Kidney capillary endothelial cell (primary cell): ENCODE results near the gene MTG2.

ENCODE experiments used
- DNase-seq: peaks from one replicate; pipeline ENCODE4 v3.0.0-alpha.2; 2018; ENCODE audit warnings: low spot score

The MTG2 gene, protein sequence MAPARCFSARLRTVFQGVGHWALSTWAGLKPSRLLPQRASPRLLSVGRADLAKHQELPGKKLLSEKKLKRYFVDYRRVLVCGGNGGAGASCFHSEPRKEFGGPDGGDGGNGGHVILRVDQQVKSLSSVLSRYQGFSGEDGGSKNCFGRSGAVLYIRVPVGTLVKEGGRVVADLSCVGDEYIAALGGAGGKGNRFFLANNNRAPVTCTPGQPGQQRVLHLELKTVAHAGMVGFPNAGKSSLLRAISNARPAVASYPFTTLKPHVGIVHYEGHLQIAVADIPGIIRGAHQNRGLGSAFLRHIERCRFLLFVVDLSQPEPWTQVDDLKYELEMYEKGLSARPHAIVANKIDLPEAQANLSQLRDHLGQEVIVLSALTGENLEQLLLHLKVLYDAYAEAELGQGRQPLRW

DNA sequence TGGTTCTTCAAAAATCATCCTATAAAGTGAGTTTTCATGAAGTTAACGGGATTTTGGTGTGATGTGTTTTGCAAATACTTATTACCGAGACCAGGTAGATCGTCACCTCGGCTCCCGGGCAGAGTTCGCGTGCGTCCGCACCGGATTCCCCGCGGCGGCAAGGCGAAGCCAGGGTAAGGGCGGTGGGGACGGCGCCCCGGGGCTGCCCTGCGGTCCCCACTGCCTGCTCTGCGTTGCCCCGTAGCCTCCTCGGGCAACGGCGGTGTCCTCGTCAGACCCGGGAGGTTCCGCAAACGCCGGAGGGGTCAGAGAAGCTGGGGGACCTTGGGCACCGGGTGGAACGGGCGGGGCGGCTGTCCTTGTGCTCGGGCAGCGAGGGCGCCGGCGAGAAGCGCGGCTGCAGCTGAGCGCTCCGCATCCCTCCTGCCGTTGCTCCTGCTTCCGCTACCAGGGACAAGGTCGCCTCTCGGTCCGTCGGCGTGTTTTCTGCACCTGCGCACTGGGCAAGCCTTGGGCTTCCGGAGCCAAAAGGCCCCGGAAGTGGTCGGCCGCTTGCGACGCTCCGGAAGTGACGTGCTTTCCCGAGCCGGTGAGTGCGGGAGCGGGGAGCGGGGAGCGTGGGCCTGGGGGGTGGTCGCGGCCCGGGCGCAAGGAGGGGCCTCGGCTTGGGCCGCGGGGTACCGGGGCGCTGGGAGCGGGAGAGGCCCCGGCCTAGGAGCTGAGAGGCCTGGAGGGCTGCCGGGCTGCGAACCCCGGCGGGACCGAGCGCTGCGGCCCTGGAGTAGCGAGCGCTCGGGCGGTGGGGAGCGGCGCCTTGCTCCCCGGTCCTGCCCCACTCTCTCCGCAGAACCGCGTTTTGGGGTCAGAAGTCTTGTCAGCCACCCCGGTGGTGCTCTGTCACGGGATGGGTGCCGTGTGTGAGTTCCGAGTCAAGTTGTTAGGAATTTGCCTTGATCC is at the start of gene MTG2:
TSS of gene MTG2 (plus strand) at position 560 of the 957 bp plus-strand sequence. CDS start 10,393 bp downstream, outside the sequence.
- peak; percentile 91 for DNase-seq

DNA sequence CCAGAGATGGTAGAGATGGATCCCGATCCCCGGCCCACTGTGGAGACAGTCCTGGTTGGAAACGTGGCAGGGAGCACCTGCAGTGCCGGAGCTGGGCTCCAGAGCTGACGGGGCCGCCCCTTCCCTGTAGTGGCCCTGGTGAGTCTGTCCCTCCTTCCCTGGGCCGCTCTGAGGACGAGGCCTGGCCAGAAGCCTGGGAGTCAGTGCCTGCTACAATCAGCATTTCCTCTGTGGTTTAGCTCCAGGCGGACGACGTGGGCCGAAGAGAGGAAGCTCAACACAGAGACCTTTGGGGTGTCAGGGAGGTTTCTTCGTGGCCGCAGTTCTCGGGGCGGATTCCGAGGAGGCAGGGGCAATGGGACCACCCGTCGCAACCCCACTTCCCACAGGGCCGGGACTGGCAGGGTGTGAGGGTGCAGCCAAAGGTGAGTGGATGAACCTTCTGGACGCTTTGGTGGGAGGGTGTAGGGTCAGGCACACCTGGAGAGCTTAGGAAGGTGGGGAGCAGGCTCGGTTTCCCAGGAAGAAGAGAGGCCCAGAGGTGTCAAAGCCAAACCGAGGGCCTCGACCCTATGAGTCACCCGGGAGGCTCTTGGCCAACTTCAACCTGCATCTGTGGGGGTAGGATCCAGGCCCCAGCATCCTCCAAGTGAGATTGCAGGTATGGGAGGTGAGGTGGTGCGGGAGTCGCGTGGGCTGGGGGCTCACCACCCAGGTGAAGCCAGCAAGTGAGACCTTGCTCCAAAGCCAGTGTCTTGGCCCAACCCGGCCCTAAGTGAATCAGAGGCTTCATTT is 49.6 kb upstream of the MTG2 start:
- no peak for DNase-seq

DNA sequence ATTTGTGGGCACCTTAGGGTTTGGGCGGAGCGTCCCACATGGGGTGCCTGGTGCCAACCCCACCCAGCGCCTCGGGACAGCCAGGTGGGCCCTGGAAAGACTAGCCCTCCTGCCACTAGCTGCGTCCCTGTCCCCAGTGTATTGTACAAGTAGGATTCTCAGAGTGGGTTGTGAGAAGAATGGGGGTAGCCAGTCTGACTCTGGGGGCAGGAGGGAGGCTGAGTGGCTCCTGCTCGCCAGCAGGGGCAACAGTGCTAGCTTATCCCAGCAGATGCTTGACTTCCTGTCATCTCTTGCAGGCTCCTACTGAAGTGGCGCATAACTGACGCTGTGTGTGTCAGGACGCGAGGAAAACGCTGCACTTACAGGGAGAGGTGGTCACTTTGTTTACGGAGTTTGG is 49.0 kb upstream of the MTG2 start:
- DNase-seq, result no peak

DNA sequence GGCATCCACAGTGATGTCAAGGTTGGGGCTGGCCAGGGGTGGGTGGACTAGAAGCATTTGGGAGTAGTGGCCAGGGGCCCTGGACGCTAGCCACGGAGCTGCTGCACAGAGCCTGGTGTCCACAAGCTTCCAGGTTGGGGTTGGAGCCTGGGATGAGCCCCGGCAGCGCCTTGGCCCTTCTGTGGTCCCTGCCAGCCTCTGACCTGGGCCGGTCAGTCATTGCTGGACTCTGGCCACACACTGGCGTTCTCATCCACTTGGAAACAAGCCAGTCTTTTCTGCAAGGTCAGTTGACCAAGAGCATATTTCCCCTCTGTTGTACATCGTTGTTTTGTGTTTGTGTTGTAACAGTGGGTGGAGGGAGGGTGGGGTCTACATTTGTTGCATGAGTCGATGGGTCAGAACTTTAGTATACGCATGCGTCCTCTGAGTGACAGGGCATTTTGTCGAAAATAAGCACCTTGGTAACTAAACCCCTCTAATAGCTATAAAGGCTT is 48.0 kb upstream of the MTG2 start:
- DNase-seq, result no peak

DNA sequence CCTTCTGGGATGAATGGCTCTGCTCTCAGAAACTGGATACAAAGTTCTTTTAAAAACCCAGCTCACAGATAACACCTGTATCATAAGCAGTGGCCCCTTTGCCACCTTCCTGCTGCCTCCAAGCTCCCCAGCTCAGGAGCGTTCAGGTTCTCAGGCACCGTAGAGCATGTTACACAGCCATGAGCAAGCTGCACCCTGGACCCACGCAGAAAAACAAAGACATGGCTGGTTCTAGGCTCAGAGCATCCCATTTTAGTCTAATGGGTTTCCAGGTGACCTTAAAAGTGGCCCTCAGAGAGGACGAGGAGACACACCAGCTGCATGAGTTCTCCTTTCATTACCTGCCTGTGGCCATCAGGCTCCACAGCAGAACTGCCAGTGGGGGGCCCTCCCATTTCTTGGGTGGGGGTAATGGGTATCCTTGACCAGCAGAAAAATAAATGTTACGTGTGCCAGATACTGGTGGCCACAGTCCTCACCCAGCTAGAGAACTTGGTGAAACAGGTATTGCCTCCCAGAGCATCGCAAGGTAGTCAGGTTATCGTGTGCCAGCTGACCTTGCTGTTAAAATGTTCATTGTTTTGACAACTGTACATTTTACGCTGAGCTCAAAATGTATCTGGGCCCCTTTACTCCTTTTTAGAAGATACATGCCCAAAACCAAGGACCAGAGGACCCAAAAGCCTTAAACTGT is 47.1 kb upstream of the MTG2 start:
- no peak for DNase-seq

DNA sequence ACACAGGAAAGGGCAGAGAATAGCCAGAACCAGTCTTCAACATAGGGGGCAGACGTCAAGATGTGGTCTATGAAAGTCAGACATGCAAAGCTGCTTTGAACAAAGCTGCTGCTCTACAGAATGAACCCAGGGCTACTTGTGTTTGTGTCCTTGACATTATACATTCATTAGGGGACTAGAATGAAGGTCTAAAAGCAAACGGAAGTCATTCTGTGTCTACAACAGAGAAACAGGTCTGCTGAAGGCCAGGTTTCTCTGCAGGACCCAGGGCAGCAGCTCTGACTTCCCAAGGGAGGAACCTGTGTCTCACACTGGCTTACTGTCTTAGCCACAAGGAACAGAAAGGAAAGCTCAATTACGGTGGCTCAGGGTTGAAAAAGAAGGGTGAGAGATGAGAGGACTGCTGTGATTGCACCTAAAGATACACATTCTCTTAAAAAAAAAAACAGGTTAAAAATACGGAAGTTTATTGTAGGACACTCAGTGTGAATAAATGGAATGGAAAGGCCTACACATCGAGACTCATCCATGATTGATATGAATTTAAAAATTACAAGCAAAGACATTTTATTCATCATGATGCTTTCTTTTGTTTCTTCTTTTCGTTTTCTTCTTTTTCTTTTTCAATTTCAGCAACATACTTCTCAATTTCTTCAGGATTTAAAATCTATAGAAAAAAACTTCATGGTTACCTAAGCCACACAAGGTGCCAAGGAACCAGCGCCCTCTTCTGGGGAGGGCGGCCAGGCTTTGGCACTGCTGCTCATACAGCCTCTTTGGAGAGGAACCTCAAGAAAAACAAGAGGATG is 46.3 kb upstream of the MTG2 start:
- peak; percentile 48 for DNase-seq

DNA sequence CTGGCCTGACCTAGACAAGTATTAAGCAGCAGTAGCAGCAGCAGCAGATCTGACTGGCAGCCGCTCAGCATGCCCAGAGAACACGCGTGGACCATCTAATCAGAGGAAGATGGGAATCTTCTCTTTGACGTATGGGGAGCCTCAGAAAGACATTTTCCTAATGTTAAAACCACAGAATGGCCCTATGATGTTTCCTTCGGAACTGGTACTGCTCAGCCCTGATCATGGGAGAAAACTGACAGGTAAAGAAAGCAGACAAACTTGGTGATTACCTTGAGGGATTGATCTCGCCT is 45.8 kb upstream of the MTG2 start:
- DNase-seq, result no peak

DNA sequence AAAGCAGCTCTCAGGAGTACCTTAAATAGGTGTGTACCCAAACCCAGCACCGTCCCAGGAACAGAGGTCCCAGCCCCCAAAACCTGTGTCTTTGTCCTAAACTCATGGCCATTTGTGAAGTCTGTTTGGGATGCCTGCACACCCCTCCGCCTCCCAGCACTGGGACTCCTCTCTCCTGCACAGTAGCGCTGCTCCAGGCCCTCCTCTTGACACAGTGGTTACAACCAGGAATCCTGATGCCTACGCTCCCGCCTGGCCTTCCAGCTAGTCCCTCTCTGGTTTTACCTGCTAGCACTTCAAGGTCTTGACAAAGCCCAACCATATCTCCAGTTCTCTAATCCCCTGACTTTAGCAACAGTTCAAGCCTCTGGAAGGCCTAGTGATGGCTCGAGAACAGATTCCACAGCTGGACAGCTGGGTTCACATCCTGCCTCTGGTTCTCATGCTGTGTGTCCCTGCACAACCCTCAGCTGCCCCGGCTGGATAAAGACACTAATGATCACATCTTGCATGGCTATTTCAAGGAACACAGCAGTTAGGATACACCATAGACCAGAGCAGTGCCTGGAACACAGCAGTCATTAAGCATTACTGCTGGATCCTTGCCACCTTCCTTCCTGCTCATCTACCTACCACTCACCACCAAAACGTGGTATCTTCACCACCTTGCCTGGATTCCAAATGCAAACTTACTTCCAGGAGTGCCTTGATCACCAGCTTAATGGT is 45.2 kb upstream of the MTG2 start:
- DNase-seq, result no peak

DNA sequence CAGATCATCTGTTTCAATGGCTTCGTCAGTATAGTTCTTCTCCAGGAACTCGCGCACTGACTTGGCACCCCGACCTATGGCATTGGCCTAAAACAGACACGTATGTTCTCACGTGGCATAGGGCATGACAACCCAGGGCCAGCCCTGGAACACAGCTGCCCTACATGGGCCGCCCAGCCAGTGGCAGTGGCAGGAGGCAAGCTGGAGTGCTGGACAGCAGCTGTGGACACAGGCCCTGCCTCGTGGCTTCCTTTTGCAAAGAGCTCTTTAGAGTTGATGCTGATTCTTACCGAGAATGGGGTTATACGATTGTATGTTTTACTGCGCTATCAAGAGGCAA is 44.7 kb upstream of the MTG2 start:
- DNase-seq, result no peak

DNA sequence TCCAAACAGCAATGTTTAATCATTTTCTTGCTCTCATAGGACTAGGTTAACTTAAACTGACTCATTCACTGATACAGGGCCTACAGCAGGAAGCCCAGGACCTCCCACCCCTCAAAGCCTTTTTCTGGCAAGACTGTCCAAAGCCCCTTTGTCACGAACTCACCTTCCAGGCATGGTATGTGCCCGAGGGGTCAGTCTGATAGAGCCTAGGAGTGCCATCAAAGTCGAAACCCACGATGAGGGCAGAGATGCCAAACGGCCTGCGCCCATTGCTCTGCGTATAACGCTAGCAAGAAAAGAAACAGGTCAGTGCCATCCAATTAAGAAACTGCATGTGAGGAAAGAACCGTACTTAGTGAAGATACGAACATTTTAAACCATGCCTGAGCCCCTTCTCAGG is 43.9 kb upstream of the MTG2 start:
- DNase-seq, result no peak

DNA sequence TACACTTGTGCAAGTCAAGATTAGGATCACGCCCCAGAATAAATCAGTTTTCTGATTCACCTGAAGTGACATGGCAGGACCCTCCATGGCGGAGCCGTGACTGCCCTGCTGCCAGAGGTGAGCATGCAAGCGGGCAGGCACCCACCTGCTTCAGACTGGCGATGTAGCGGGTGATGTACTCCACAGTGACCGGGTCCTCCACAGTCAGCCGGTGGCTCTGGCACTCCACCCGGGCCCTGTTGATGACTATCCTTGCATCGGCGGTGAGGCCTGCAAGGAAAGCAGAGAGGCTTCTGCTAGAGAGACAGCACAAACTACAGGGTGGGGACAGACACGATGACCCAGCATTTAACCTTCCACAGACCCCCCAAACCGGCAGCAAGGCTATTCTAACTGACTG is 43.2 kb upstream of the MTG2 start:
- DNase-seq, result no peak

DNA sequence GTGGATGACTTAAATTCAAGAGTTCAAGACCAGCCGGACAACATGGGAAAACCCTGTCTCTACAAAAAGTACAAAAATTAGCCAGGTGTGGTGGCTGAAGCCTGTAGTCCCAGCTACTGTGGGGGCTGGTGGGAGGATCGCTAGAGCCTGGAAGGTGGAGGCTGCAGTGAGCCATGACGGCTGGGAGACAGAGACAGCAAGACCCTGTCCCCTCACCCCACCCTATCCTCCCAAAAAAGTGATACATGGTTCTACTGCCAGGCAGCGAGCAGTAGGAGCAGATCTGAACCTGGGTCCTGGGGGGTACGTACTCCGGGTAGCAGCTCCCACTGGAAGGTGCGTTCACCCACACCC is 41.8 kb upstream of the MTG2 start:
- DNase-seq, result no peak

DNA sequence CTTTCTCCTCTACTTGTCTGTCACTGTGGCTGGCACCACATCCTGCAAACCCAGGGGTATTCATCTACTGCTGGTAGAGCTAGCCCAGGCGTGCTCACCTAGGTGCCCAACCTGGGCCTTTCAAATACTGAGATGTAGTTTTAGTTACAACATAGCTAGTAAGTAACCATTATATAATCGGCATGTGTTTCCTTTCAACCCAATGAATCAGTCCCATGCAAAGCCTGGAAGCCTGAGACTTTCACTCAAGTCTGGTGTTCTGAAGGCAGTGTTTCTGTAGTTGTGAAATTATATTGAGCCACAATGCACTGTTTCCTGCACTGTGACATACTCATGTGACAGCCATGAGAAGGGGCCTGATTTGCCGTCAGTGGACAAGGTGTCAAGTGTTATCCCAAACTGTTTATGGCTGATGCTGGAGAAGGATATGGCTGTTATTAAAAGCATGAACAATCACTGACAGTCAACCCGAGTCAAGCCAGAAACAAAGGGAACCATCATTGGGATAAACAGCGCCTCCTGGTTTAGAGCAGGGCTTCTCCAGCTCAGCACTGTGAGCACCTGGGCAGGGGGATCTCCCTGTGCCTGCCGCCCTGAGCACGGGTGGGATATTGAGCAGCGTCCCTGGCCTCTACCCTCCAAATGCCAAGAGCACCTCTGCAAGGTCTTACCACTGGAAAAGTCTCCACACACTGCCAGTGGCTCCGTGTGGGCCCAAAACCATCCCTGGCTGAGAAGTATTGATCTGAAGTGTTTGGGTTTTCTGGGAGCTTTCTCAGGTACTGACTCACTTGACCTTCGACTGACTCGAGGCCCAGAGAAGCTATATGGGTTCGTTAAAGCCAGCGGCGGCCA is 41.2 kb upstream of the MTG2 start:
- no peak for DNase-seq

DNA sequence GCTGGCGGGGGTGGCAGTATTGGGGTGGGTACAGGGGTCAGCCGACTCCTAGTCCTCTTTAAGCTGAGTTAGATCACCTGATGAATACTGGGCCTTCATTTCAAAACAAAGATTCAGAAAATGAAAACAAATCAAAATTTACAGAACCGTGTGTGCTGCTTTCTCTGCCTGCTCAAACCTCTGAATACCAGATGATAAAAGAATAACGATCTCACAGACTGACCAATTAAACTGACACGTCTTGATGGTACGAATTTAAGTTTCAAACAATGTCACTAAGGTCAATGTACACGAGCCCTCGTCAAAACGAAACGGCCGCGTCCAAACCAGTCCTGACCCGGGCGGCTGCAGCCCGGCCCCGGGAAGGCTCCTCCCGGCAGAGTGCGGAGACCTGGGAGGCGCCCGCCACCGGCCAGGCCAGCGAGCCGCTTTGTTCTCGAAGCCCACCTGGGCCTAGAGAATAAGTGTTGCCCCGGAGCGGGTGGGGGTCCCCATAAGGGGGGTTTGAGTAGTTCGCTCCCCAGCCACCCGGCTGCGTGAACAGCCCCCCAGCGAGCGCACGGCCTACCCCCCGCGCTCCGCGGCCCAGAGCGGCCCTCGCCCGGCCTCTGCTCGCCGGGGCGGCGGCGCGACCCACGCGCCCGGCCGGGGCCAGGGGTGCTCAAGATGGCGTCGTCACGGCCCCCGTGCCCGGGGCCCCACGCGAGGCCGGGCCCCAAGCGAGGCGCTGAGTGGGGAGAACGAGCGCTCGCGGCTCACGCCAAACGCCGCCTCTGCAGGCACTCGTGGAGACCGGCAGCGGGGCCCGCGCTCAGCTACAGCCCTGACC is 40.4 kb upstream of the MTG2 start:
- no peak for DNase-seq

DNA sequence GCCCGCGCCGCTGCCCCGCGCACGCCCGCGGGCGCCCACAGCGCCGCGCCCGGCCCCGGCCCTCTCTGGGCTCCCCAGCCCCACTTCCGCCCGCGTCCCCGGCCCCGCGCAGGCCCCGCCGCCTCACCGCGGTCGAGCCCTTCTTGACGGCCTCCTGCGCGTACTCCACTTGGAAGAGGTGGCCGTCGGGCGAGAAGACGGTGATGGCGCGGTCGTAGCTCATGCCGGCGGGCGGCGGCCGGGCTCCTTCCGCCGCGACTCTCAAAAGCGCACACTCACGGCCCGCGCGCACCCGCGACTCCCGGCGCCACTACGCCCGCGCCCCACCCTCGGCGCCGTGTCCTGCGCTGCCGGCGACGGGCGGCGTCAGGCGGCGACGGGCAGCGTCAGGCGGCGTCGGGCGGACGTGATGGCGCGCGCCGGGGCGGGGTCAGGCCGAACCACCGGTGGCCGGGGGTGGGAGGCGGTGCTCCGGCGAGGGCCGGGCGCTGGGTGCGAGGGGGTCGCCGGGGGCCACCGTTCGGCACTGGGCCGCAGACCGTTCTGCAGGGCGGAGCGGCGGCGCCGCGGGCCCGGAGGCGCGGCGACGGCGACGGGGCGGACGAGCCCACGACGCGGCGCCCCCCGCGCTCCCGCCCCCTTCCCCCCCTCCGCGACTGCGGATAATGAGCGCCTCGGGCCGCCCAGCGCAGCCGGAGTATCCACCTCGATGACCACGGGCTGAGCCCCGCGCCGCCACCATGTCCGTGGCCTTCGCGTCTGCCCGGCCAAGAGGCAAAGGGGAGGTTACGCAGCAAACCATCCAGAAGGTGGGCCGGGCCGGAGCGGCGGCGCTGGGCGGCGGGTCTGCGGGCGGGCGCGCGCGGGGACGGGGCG is 39.5 kb upstream of the MTG2 start, which contains the start of the genes PSMA7 and SS18L1:
TSS of gene PSMA7 (minus strand) at position 314 of the 876 bp plus-strand sequence. CDS start at position 223, 91 bp downstream.
TSS of gene SS18L1 (plus strand) at position 689 of the 876 bp plus-strand sequence. CDS start at position 741, 52 bp downstream.
- peak; percentile 78 for DNase-seq

DNA sequence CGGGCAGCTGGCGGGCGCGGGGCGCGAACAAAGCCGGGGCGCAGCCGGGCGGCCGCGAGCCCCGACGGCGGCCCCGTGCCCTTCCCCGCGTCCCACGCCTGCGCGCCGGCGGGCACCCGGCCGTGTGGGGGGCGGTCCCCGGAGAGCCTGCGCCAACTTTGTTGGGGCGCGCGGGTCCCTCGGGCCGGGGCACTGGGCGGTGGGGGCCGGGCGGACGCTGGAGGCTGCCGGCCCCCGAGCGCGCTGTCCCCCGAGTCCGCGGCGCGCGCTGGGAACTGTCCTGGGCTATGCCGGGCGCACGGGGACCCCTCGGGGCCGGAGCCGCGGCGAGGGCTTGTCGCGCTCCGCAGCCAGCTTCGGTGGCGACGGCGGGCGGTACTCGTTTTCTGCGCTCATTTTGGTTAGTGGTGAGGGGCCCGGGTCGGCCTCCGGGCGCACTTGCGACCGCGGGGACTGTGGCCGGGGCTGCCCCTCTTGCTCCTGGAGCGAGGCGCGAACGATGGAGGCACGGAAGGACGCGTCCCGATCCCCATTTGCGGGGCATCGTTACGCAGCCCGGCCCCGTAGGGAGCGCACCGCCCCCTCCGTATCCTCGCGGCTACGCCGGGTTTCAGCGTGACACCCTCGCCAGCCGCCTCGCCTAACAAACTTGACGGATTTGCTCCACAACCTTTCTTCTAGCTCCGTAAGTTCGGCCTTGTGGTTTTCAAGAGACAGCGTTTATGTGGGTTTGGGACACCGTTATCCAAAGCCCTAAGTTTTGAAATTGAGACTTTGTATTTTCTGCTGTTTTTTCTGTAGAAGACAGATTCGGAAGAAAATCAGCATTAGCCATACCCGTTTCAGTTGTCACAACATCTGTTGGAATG is 38.6 kb upstream of the MTG2 start:
- peak; percentile 49 for DNase-seq
